Stimulated activated CD8-positive, alpha-beta memory T cell treated with anti-CD3 and anti-CD28 coated beads, Interleukin-7, amount 100 ng/mL, for 4 hours (primary cell): Measurements from ENCODE around the gene OR2H2.

ENCODE experiments used
- DNase-seq, 2 donors: peaks; one replicate each; pipeline ENCODE4 v3.0.0-alpha.2; 2020; ENCODE audit warnings: low read depth in 2 of 2

Gene OR2H2

DNA sequence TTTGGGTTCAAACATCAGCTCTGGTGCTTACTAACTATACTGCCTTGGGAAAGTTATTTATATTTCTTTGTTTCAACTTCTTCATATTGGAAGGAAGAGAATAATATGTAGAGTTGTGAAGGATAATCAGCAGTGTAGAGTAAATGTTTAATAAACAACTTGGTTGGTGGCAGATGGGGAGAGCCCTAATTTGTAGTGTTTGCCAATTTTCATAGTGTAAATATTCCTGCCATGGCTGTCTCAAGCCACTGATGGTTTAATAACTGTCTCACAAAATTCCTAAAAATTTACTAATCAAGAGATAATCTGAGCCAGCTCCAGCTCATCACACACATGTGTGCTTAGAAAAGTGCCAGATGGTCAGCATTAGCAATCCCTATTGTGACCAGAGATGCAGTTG lies at the start of gene OR2H2:
TSS of gene OR2H2 (plus strand) at position 301 of the 400 bp plus-strand sequence. CDS start 2,824 bp downstream, outside the sequence.
- DNase-seq = no peak

DNA sequence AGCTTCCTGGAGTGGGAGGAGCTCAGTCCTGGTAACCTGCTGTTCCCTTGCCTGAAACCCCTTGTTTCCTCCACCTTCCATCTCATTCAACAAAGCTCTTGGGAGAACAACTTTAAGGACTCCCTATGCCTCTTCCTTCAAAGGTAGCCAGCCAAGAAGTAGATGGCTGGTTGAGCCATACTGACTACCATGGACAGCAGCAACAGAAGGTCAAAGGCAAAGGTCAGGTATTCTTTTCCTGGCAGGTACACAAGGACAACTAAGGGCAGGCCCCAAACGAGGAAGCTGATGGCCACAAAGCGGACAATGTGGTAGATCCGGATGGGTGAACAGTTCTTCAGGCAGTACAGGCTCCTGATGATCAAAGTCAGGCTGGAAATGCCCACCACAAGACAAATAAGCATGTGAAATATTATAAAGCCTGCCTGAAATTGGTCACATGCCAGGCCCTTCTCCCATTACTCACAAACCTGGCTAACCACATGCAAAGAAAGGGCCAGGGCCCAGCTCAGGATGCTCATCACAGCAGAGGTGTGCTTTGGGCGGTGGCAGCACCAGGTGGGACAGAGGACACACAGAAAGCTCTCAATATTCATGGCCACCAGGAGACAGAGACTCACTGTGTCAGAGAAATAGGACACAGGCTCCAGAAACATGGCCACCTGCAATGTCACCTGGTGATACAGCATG lies 47.1 kb upstream of the OR2H2 start:
- DNase-seq = no peak

DNA sequence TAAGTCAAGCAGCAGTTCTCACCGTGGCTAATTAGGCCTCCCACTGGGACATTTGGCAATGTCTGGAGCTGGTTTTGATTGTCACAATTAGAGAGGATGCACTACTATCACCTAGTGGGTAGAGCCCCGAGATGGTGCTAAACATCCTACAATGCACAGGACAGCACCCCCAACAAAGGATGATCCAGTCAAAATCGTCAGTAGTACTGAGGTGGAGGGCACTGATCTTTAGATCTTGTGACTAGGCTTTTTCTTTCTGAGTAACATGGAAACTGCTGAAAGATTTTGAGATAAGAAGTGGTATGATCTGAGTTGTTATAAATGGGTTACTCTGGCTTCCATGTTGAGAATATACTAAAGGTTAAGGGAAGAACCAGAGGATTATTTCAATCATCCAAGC lies 37.3 kb upstream of the OR2H2 start:
- DNase-seq = no peak

DNA sequence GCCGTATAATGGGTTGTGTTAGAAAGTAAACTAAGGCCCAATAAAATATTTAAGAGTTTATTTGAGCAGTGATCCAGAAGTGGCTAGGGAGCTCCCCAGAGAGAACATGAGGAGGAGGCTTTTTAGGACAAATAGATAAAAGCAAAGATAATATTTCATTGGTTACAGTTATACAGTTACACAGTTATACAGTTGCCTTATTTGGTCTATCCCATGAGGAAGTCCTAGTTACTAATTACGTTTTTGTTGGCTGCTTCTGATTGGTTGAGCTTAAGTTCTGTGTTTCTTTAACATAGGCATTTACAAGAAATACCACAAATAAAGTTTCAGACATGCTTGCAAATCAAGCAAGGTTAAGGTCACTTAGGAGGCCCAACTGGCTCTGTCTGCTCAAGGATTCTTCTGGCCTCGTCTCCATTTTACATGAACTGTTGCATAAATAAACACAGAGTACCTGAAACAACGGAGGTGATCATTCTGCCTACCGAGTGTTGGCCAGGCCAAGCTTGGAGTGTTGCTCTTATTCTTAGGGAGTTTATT lies 32.3 kb upstream of the OR2H2 start:
- no peak for DNase-seq

DNA sequence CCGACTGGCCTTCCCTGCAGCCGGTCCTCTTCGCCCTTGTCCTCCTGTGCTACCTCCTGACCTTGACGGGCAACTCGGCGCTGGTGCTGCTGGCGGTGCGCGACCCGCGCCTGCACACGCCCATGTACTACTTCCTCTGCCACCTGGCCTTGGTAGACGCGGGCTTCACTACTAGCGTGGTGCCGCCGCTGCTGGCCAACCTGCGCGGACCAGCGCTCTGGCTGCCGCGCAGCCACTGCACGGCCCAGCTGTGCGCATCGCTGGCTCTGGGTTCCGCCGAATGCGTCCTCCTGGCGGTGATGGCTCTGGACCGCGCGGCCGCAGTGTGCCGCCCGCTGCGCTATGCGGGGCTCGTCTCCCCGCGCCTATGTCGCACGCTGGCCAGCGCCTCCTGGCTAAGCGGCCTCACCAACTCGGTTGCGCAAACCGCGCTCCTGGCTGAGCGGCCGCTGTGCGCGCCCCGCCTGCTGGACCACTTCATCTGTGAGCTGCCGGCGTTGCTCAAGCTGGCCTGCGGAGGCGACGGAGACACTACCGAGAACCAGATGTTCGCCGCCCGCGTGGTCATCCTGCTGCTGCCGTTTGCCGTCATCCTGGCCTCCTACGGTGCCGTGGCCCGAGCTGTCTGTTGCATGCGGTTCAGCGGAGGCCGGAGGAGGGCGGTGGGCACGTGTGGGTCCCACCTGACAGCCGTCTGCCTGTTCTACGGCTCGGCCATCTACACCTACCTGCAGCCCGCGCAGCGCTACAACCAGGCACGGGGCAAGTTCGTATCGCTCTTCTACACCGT lies 31.5 kb upstream of the OR2H2 start:
- no peak for DNase-seq

DNA sequence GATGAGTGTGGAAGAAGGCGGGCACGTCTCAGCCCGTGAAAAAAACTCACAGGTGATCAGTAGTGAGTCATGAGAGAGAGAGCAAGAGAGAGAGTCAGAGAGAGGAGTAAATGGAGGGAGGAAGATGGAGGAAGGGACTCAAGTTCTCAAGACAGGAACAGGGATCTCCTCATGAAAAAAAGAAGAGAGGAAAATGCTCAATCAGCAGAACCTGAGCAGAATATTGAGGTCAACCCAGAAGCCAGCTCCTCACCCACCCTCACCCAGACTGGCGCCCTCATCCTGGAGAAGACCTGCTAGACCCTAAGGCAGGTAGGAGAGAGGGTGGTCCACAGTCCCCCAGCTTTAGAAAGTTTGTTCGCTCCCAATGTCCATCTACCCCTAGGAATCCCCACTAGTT lies 30.2 kb upstream of the OR2H2 start:
- DNase-seq = no peak

DNA sequence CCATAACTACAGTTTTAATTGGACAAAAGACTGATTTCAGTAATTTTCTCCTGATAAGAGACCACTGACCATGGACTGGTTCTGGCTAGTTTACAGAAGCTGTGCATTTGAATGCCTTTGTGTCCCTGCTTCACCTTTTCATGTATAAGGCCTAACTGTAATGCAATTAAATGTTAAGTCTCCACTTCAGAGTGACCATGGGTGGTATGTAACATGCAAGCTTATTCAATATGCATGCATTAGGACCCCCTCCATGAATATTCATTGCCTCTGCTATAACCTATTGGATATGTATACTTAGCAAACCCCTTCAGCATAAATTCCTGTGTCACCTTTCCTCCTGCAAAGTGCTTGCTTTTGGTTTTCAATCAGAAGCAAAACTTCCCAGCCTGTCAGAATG lies 27.6 kb upstream of the OR2H2 start:
- no peak for DNase-seq

DNA sequence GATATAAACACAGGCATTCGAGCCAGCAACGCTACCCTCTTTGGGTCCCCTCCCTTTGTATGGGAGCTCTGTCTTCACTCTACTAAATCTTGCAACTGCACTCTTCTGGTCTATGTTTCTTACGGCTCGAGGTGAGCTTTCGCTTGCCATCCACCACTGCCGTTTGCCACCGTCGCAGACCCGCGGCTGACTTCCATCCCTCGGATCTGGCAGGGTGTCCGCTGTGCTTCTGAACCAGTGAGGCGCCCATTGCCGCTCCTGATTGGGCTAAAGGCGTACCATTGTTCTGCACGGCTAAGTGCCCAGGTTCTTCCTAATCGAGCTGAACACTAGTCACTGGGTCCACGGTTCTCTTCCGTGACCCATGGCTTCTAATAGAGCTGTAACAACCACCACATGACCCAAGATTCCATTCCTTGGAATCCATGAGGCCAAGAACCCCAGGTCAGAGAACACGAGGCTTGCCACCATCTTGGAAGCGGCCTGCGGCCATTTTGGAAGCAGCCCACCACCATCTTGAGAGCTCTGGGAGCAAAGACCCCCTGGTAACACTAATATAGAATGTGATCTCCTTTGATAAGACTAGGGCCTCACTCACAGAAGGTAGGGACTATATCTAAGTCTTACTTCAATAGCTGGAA lies 26.4 kb upstream of the OR2H2 start:
- DNase-seq = no peak

DNA sequence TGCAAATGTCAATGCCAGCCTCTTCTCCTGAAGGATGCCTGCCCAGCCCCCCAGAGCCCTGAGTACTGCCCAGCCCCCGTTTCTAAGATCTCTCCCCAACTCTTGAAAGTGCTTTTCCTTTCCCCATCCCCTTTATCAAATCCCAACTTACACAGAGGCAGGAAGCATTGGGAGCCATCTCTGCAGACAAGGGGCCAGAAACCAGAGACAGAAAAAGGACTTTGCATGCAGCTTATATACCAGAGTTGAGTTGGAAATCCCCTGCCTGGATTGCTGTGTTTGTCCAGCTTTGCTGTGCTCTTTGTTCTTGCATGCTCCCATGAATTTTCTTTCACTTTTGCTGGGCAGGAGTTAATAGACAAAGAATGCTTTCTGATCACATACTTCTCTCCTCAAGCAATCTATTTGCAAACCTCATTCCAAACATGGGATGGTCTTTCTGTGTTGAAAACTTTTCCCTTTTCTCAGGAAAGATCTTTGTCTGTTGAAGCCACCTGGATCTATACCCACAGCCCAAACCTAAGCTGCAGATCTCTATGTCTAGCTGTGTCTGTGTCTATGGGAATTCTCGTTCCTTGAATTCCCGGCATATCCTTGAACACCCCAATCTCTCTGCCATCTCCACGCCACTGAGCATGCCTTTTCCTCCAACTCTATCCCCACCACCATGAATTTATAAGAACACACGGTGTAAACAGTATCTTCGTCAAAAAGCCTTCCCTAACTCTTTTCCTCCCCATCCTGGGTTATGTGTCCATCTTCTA lies 25.2 kb upstream of the OR2H2 start, which contains the start of gene UBD:
TSS of gene UBD (minus strand) at position 209 of the 764 bp plus-strand sequence. CDS start at position 178, 31 bp downstream.
- no peak for DNase-seq

DNA sequence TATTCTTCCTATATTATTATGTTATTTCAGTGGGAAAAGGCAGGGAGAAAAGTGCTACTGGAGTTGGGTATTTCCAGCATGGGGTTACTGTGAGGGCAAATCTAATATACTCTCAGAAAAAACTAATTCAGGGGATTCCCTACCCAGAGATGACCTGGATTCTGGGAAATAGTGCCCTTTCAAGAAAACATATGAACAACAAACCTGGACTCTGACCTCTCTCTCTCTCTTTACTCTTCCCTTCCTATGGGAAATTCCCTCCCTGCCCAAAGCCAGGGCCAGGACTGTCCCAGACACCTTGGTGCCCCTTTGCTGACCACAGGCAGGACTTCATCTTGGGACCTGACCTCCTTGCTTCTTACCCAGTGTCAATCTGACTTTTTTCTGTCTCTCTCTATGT lies 23.8 kb upstream of the OR2H2 start:
- DNase-seq = no peak

DNA sequence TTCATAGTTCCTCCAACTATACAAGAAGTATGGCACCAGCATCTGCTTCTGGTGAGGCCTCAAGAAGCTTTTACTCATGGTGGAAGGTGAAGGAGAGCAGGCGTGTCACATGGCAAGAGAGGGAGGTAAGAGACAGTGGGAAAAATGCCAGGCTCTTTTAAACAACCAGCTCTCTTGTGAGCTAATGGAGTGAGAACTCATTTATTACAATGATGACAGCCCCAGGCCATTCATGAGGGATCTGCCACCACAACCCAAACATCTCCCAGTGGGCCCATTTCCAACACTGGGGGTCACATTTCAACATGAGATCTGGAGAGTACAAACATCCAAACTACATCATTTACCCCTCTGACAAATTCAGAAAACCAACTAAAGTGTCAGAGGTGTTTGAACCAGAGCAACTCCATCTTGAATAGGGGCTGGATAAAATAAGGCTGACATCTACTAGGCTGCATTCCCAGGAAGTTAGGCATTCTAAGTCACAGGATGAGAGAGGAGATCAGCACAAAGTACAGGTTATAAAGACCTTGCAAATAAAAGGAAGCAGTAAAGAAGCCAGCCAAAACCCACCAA lies 23.2 kb upstream of the OR2H2 start:
- no peak for DNase-seq

DNA sequence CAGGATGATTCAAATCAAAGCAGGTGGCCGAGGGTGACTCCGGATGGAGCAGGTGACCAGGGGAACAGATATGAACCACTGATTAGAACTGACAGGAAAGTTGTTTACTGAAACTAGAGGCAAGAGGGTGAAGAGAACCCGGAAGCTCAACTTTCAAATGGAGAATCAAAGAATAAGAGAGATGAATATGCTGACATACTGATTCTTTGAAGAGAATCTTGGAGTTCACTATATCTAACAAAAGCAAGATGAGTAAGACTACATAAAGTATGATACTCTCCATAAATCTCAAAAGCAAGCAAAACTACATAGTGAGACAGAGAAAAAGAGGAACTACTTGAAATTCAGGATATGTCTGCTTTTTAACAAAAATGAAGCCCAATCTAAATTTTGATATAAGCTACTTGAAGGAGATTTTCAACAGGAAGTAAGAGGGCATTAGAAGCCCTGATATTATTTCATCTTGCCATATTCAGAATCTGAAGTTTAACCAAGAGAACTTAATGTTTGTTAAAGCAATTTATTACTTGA lies 21.4 kb upstream of the OR2H2 start:
- no peak for DNase-seq

DNA sequence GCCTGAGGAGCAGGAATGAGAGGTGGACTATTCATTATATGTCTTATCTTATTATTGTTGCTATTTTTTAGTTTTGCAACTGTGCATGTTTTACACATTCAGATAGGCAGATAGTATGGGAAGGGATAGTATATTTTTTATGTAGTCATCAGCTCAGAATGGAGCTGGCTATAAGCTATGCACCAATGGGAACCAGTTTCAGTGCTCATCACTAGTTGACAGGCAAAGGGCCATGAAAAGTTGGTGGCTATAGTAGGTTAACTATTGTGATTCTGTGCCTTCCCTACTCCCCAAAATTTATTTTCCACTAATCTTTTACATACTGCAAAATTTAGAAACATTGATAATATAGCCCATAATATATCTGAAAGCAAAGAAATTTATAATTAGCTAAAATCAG lies 20.0 kb upstream of the OR2H2 start:
- no peak for DNase-seq

DNA sequence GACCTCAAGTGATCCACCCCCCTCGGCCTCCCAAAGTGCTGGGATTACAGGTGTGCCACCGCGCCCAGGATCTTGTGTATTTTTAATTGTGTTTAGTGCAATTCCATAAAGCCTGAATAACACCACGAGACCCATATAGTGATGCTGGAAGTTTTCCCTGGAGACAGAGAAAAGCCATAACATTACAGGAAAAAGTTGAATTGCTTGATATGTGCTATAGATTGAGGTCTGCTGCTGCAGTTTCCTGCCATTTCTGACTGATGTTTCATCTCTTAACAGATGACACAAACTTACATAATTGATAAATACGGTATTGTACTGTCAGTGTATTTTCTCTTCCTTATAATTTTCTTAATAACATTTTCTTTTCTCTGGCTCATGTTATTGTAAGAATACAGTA lies 18.1 kb upstream of the OR2H2 start:
- no peak for DNase-seq

DNA sequence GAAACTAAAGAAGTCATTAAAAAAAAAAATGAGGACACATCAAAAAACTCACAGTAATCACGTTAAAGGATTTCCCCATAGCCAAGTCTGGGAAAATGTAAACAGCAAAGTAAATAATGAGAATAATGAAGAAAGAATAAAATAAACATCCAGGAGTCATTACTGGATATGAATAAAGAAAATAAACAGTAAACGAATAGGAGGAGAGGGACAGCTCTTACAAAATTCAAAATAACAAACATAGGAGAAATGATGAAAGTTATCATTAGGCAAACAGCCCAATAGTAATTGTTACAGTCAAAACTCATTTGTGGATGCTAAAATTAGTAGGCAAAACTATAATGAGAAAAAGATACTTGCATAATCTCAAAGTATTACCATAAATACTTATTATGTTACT lies 17.4 kb upstream of the OR2H2 start:
- no peak for DNase-seq

DNA sequence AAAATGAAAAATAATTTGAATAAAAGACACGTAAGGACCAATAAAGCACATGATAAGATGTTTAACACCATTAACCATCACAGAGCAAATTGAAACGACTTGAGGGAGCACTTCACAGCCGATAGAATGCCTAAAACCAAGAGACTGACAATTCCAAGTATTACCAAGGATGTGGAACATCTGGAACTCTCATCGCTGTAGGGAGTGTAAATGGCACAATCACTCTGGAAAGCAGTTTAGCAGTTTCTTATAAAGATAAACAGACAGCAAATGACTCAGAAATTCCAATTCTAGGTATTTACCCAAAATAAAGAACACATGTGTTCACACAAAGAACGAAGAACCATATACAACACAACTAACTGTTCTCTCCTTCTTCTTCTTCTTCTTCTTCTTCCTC lies 16.9 kb upstream of the OR2H2 start:
- no peak for DNase-seq

DNA sequence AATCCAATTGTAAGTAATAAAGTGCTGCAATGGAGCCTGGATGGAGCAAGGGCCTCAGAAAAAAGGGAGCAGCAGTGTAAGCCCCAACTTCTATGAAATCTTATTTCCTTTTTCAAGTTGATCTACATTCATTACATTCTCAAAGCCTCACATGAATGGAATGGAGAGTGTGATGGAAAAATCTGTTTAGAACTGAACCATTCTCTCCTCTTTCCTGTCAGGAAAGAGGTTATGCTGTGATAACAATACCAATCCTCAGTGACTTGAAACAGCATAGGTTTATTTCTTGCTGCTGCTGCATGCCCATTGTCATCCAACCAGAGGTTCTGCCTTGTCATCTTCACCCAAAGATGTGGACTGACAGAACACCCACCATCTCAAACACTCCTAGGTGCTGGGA lies 8.9 kb upstream of the OR2H2 start:
- no peak for DNase-seq

DNA sequence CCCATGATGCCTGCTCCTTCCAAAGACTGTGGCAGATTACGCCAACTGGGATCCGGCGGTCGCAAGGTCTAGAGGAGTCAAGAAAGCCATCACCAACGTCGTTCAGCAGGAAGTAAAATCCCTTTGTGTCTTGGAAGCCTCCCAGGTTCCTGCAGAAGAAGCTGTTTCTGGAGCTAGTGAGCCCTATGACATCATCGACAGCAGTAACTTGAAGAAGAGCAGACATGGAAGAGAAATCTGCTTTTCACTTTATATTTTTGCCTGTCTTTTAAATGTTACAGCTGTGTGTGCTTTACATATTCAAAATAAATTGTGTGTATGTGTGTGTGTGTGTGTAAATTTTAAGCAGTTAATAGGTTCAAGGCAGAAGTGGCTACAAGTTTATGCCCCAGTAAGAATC lies 7.4 kb upstream of the OR2H2 start:
- no peak for DNase-seq

DNA sequence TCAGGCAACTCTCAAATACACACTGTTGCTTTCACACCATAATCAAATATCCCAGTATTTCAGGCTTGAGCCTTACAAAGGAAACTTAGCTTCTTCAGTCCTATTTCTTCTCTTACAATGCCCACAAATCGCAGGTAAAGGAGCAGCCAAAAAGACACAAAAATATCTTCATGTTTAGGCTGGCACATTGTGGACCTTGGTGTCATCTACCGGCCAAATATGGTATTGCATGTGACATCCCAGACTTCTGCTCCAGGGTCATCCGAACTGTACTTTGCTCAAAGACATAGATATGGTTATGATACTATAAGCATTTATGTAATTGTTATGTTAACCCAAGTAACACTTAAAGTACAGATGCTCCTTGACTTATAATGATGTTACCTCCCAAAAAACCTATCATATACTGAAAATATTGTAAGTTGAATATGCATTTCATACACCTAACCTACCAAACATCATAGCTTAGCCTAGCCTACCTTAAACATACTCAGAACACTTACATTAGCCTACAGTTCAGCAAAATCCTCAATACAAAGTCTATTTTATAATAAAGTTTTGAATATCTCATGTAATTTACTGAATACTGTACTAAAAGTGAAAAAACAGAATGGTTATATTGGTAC lies 4.6 kb downstream of the OR2H2 start:
- peak in 1 of 2 donors; percentile 36 for DNase-seq

DNA sequence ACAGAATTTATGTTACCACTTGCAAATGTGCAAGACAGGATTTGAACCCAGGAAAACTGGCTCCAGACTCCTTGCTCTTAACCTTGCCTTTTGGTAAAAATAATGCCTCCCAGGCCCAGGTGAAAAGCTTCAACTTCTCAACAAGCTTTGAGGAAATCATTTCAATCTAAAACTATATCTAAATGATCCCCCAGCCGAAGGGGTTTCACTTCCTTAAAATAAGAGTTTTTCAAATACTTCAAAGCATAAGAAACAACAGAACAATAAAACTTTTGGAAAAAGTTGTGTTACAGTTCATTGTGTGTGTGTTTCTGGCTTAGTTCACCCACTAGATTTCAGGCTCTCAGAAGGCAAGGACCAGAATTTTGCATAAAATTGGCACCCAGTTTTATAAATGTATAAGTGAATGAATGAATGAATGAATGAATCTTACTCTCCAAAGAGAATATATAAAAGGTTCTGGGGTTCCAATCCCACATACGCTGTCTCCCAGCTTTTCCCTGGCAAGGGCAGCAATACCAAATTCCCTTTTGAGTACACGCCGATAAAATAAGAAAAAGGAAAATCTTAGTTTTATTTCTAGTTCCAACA lies 5.4 kb downstream of the OR2H2 start:
- DNase-seq = no peak
